ENCODE data around the gene ARF3.
"Not testable (repeated sequence)": the region's sequence is repeated elsewhere in the genome, so short reads cannot be mapped to it uniquely, and the experiment has no call there.

The ARF3 gene

GRCh38 chr12:48924617-48925303, 32.5 kb downstream of the ARF3 start:
- peak; percentile 14 to 77 for DNase-seq

GRCh38 chr12:48923117-48923516, 34.2 kb downstream of the ARF3 start:
- DNase-seq = no peak

GRCh38 chr12:48917857-48918537, 39.3 kb downstream of the ARF3 start:
- no peak for DNase-seq

- no peak for DNase-seq
These were observed 47.1 kb downstream of the ARF3 start for GRCh38 chr12:48910196-48910595.

GRCh38 chr12:48909698-48910097, 47.6 kb downstream of the ARF3 start:
- not testable (repeated sequence) for DNase-seq

- DNase-seq = no peak
These were observed 50.0 kb downstream of the ARF3 start for GRCh38 chr12:48907245-48907644.

GRCh38 chr12:48903982-48904411, 53.3 kb downstream of the ARF3 start:
- peak; percentile 82 to 90 for DNase-seq

- no peak for DNase-seq
These were observed 53.8 kb downstream of the ARF3 start for GRCh38 chr12:48903363-48903981.

GRCh38 chr12:48901278-48901677, 56.0 kb downstream of the ARF3 start:
- no peak for DNase-seq

- DNase-seq = no peak
These were observed 57.6 kb downstream of the ARF3 start for GRCh38 chr12:48899651-48900050.

GRCh38 chr12:48894271-48894670, 63.0 kb downstream of the ARF3 start:
- no peak for DNase-seq

- DNase-seq = peak; percentile 13 to 84
These were observed 66.4 kb downstream of the ARF3 start for GRCh38 chr12:48890657-48891418.

- no peak for DNase-seq
These were observed 67.6 kb downstream of the ARF3 start for GRCh38 chr12:48889679-48890078.

Measured in NCI-H526 (cell line).